ENCODE data around the gene MAP4K4.

Gene MAP4K4

DNA sequence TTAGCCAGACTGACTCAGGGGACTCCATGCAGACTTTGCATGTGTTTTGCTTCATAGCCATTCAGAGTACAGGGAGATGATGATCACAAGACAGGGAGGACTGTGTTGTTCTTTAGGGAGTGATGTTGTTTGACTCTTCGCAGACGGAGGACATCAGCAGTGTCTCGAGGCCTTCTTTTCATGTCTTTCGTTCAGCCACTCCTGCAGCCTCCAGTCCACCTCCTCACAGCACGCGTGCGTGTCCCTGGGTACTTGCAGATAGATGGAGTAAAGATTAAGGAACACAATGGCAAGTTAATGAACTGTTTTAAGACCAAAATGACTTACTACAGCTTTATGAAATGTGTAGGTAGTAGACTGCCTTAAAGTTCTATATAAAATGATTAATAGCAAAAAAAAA, 114.7 kb downstream of the MAP4K4 start:
- DNase-seq (ENCODE audit: low read depth): no peak

- DNase-seq (ENCODE audit: low read depth): no peak
These were observed 117.2 kb downstream of the MAP4K4 start for GRCh38 chr2:101814752-101815151.

DNA sequence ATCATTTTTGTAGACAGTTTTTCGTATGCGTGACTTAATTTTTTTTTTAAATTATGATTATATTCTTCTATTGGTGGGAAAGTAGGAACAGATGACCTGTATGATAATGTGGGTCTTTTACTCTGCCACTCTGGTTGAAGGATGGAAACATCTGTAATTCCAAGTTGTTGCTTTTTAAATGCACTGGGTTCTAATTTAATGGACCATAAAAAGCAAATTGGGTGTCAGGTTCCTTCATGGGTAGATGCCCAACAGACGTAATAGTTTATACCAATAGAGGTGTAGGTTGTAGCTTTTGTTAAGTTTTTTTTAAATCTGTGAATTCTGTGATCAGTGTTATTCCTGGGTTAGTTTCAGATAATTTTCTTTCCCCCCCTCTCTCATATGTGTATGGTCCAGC, 117.6 kb downstream of the MAP4K4 start:
- DNase-seq (ENCODE audit: low read depth): no peak

- no peak for DNase-seq (ENCODE audit: low read depth)
These were observed 118.4 kb downstream of the MAP4K4 start for GRCh38 chr2:101815739-101816391.

DNA sequence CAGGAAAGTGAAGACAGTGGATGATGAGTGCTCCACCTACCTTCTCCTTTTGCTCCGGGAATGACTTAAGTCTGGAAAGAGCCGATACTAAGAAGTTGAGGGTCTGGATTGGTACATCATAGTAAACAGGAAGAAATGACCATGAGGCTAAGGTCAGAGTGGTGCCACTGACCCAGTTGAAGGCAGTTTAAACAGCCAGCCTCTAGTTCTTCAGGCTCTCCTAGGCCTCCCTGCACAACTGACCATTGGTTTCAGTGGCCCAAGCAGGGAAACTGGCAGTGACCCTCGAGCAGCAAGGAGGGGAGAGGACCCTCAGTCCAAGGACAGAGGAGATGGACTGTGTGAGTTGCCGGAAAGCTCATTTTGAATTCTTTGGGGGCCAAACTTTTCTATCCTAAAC, 119.1 kb downstream of the MAP4K4 start:
- DNase-seq (ENCODE audit: low read depth): no peak

DNA sequence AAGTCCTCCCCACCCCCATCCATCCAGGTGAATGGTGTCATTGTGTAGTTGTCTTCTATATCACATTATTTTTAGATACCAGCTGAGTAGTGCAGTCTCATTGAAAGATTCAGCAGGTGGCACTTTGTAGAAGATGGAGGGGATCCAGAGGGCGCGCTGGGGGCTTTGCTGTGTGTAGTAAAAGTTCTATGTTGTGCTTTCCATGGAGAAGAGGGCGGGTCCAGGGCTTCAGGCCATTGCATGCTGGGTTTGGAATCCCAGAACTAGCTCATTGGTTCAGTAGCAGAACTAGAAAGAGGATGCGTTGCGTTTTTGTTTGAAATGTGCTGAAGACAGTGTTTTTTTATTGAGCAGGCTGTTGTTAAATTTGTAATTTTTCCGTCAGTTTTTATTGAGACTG, 120.0 kb downstream of the MAP4K4 start:
- DNase-seq (ENCODE audit: low read depth): no peak

DNA sequence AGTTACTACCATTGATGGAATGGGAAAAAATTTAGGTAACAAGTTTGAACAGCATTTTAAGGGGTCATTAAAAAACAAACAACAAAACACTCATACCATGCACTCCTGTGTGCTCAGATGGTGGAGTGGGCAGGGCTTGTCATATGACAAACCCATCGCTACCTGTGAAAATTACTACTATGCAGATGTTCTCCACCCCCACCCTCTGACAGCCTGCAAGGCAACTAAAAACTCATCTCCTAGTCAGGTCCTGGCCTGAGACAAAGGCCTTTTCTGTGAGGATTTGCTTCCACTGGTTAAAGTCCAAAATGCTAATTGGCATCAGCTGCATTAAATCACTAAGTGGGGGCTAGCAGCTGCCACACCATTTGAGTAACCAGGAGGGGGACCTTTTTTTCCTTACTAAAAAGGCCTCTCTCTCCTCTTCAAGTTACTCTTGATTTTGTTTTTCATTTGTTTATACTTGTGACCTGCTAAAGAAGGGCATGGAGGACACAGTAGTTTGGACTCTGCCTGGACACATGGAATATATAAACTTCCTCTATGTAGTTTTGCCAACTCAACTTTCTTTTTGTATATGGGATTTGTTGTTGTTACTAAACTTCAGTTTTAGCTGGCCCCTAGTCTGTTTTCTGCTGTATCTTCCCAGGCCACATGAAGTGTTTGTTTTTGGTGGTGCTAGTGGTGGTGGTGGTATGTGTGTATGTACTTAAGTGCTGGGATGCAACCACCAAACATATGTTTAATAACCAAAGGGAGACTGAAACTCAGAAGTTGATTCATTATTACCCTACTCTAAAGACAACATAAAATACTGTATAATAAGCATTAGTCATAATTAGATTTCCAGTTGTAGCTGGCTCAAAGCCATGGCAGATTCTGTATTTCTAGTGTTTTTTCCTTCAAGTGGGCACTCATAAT, 121.3 kb downstream of the MAP4K4 start:
- peak; percentile 60 for DNase-seq (ENCODE audit: low read depth)

DNA sequence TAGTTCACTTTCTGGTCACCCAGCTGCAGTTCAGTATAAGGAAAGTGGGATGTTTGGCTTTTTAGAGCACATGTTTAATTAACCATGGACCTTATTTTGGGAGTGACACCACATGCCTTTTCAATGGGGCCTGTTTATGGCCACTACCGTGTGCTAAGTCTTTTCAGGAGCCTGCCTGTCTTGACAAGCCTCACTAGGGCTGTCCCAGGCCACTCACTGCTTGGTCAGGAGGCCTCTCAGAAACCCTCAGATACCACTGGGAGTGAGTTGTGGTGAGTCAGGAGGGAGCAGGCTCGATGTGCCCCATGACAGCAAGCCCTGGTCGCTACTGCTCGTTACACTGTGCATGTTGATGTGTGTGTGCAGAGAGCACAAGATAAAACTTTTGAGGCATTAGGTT, 123.0 kb downstream of the MAP4K4 start:
- DNase-seq (ENCODE audit: low read depth): peak; percentile 85

DNA sequence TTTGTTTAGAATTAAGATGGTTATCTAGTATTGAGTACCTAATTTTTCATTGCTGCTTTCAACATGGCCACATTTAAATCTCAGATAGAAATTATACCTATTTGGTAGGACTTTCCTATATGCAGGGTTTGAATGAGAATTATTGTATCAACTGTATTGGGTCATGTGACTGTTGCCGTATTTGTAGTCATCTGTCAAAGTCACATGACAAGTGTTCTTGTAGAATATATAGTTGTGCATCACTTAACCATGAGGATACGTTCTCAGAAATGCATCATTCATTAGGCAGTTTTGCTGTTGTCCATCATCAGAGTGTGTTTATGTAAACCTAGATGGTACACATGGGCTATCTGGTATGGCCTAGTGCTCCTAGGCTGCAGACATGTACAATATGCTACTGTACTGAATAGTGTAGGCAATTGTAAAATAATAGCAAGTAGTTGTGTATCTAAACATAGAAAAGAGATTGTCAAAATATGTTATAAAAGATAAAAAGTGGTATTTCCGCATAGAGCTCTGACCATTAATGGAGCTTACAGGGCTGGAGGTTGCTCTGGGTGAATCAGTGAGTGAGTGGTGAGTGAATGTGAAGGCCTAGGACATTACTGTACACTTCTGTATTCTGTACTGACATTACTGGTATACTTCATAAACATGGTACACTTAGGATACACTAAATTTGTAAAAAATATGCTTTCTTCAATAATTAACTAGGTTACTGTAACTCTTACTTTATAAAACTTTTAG, 123.7 kb downstream of the MAP4K4 start:
- DNase-seq (ENCODE audit: low read depth): peak; percentile 72

- DNase-seq (ENCODE audit: low read depth): no peak
These were observed 124.4 kb downstream of the MAP4K4 start for GRCh38 chr2:101821828-101822458.

GRCh38 chr2:101823347-101823791, 125.9 kb downstream of the MAP4K4 start:
- DNase-seq (ENCODE audit: low read depth): peak; percentile 86

DNA sequence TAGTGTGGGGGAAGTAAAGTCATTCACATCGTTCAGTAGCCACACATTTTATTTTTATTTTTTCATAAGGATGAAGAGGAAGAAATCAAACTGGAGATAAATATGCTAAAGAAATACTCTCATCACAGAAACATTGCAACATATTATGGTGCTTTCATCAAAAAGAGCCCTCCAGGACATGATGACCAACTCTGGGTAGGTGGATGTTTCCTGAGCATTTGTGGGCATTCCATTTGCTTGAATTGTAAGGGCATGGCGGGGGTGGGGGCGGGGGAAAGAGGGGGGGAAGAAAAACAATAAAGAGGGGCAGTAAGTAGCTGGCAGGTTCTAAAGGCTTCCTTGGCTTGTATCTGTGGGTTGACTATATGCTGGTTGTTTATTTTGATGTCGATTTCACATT, 126.4 kb downstream of the MAP4K4 start:
- DNase-seq (ENCODE audit: low read depth): peak; percentile 86

GRCh38 chr2:101826716-101827115, 129.2 kb downstream of the MAP4K4 start:
- no peak for DNase-seq (ENCODE audit: low read depth)

GRCh38 chr2:101827246-101827645, 129.7 kb downstream of the MAP4K4 start:
- DNase-seq (ENCODE audit: low read depth): peak; percentile 98

DNA sequence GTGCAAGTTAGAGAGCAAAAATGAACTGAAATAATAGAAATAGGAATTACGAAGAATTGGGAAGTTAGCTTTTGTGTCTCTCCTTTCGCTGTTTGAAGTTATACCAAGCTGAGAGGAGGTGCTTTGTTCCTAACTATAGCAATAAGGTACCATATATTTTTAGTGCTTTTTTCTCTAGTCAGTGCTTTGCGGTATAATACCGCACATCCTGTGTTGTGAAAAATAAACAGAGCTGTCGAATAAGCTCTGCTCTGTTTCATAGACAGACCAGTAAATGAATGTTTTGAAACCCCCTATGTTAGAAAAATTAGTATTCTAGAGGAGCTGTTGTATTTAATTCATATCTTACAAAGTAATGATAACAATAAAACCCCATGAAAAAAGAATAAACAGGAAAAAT, 130.8 kb downstream of the MAP4K4 start:
- peak; percentile 67 for DNase-seq (ENCODE audit: low read depth)

DNA sequence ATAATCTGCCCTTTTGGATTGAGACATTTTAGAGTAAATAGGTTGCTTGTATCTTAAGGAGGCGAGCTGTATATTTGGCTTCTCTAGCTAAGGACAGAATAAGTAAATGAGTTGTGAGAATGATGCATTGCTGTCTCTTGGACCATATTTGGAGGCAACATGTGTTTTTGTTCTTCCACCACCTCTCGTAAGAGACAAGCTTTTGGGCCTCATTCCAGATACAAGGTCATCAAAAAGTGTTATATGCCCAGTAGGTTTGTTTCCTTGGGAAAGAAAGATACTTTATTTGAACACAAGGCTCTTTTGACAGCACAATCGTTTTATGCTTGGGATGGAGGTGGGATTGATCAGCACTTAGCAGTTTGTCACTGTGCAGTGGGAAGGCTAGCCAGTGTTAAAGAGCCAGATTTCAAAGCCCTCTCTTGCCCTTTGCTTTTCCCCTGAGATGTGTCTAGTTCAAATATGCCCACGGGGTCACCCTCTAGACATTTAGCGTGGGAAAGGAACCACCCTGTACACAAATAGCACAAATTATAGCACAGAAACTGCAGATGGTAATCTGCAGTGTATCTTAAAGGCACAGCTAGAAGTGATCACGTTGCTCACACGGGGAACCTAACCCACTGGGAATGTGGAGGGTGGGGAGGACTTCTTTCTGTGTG, 131.3 kb downstream of the MAP4K4 start:
- DNase-seq (ENCODE audit: low read depth): peak; percentile 67

GRCh38 chr2:101829429-101829828, 131.9 kb downstream of the MAP4K4 start:
- peak; percentile 69 for DNase-seq (ENCODE audit: low read depth)

DNA sequence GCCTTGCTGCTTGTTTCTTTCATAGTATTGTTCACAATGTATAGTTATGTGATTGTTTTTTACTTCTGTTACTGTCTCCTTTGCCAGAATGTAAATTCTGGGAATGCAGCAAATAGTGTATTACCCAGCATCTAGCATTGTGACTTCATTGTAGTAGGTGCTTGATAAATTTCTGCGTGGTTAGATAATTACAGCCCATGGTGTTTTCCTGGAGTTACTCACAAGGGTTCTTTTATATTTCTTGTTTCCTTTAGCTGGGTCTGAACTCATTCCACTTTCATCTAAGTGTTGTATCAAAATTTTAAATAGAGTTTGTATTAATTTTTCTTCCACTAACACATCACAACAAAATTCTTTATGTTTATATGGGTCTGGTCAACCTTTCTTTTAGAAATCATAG, 132.6 kb downstream of the MAP4K4 start:
- DNase-seq (ENCODE audit: low read depth): no peak

DNA sequence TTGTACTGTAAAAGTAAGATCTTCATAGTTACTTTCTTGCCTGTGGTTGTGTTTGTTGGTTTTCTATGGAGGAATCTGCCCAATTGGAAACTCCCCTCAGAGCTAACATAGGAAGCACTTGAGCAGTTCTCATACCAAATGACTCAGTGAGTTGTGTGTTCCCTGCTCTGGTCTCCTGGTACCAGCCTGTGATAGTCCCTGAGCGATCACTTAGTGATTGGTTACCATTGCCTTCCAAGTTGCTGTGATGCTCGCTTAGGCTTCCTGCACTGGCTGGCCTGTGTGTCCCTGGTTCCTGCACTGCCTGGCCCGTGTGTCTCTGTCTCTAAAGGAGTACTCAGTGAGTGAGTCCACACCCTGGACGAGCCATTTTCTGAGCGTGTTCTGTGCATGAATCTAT, 133.0 kb downstream of the MAP4K4 start:
- DNase-seq (ENCODE audit: low read depth): peak; percentile 96

GRCh38 chr2:101831351-101831865, 133.9 kb downstream of the MAP4K4 start:
- peak; percentile 86 for DNase-seq (ENCODE audit: low read depth)

GRCh38 chr2:101832114-101832513, 134.6 kb downstream of the MAP4K4 start:
- DNase-seq (ENCODE audit: low read depth): no peak

Data from amniotic epithelial cell (primary cell).